Uterus (tissue), 4 donors: ENCODE measurements around the gene NBAS. TPM values are rescaled to one million over a fixed set of nuclear protein-coding genes. Genes with fewer than 3 reads are reported as not detected.

Experiments
- DNase-seq, 2 donors: peaks; one replicate each; pipeline ENCODE4 v3.0.0-alpha.2; 2019 to 2020
- H3K27ac ChIP-seq, 2 donors: fragments of 200-600 bp; sonication (generic); 1 replicate in 1 of 2; 2 replicates in 1 of 2; pipeline ENCODE4 v1.5.1; 2016 to 2018
- H3K27me3 ChIP-seq, 2 donors: fragments of 200-600 bp; sonication (generic); one replicate each; pipeline ENCODE4 v1.5.1; 2018 to 2019; ENCODE audit warnings: control low read depth in 1 of 2
- H3K36me3 ChIP-seq, 2 donors: fragments of 200-600 bp; sonication (generic); one replicate each; pipeline ENCODE4 v1.5.1; 2019; ENCODE audit warnings: control low read depth in 1 of 2
- H3K4me1 ChIP-seq, 2 donors: fragments of 200-600 bp; sonication (generic); one replicate each; pipeline ENCODE4 v1.5.1; 2018 to 2019; ENCODE audit warnings: control low read depth in 1 of 2
- H3K4me3 ChIP-seq, 2 donors: fragments of 200-600 bp; sonication (generic); 1 replicate in 1 of 2; 2 replicates in 1 of 2; pipeline ENCODE4 v1.5.1; 2018 to 2019; ENCODE audit warnings: mild to moderate bottlenecking in 1 of 2
- H3K9me3 ChIP-seq, 2 donors: fragments of 200-600 bp; sonication (generic); one replicate each; pipeline ENCODE4 v1.5.1; 2019; ENCODE audit warnings: control low read depth in 1 of 2
- CTCF ChIP-seq, 4 experiments: fragments of 200-600 bp in 2 of 4; fragments of 450-650 bp in 2 of 4; sonication (generic) in 2 of 4; IDR thresholded peaks; one replicate each; pipeline ENCODE4 v1.5.1; 2016 to 2019; ENCODE audit warnings: antibody characterized with exemption in 4 of 4, mild to moderate bottlenecking in 2 of 4, moderate library complexity in 1 of 4
- POLR2A ChIP-seq, 2 donors: fragments of 450-650 bp; IDR thresholded peaks; one replicate each; pipeline ENCODE4 v1.6.1; 2016; ENCODE audit warnings: antibody characterized with exemption in 2 of 2, mild to moderate bottlenecking in 1 of 2, moderate library complexity in 1 of 2
- intact Hi-C: fragments of 100-400 bp; cut with DNase I; formaldehyde crosslinking; loops from one replicate; pipeline ENCODE4 v1.15.1; 2023; ENCODE audit warnings: low total_unique reads
- total RNA-seq, 4 donors: library from RNA; depleted of rRNA in 3 of 4; stranded (reverse); fragments of >200 nt in 3 of 4; gene quantifications; one replicate each; pipeline versions ENCODE4 v1.1.0 to v1.2.4, GENCODE V29; 2014 to 2023
- donor health status: DM: yes; HTN: yes; CAD: no.

Gene NBAS
- total RNA-seq, 4 donors from 2014 or later, result 36.2 to 93.5 (median 49.5) TPM

- Histone ChIP-seq H3K4me1 (no peaks in the 10 kb centered on the region), H3K36me3 (no peaks in the 10 kb centered on the region), H3K4me3 (no peak overlapping the region), H3K27ac (no peak overlapping the region), H3K9me3 (no peaks in the 10 kb centered on the region), H3K27me3 (no peaks in the 10 kb centered on the region)
- no peak for DNase-seq
- intact Hi-C loops, result no loop called here
- TF ChIP-seq CTCF (IDR thresholded peaks at IDR 0.05) (no peak), POLR2A (IDR thresholded peaks at IDR 0.05) (no peak)
Measured at GRCh38 chr2:15460112-15460620, 101.0 kb downstream of the NBAS start.

GRCh38 chr2:15458277-15458676 is 102.9 kb downstream of the NBAS start:
- H3K36me3 ChIP-seq, result no peaks in the 10 kb centered on the region
- DNase-seq, result no peak
- H3K4me1 ChIP-seq, result no peaks in the 10 kb centered on the region
- H3K4me3 ChIP-seq, result no peak overlapping the region
- no peaks in the 10 kb centered on the region for H3K9me3 ChIP-seq
- intact Hi-C loops, result no loop called here
- TF ChIP-seq CTCF (IDR thresholded peaks at IDR 0.05) (no peak), POLR2A (IDR thresholded peaks at IDR 0.05) (no peak)
- no peaks in the 10 kb centered on the region for H3K27me3 ChIP-seq
- no peak overlapping the region for H3K27ac ChIP-seq

GRCh38 chr2:15457868-15458267 is 103.3 kb downstream of the NBAS start:
- Histone ChIP-seq H3K4me3 (no peak overlapping the region), H3K27ac (no peak overlapping the region), H3K9me3 (no peaks in the 10 kb centered on the region), H3K27me3 (no peaks in the 10 kb centered on the region), H3K36me3 (no peaks in the 10 kb centered on the region), H3K4me1 (no peaks in the 10 kb centered on the region)
- intact Hi-C loops, result no loop called here
- no peak for DNase-seq
- TF ChIP-seq CTCF (IDR thresholded peaks at IDR 0.05), result no peak
- no peak for TF ChIP-seq POLR2A (IDR thresholded peaks at IDR 0.05)

- Histone ChIP-seq H3K9me3 (no peaks in the 10 kb centered on the region), H3K27me3 (no peaks in the 10 kb centered on the region), H3K4me1 (no peaks in the 10 kb centered on the region), H3K36me3 (no peaks in the 10 kb centered on the region), H3K4me3 (no peak overlapping the region), H3K27ac (no peak overlapping the region)
- DNase-seq, result no peak
- intact Hi-C loops, result no loop called here
- TF ChIP-seq POLR2A (IDR thresholded peaks at IDR 0.05) (no peak), CTCF (IDR thresholded peaks at IDR 0.05) (no peak)
Measured at GRCh38 chr2:15456352-15456751, 104.8 kb downstream of the NBAS start.

- Histone ChIP-seq H3K27ac (no peak overlapping the region), H3K4me3 (no peak overlapping the region), H3K36me3 (no peaks in the 10 kb centered on the region), H3K4me1 (peaks cover 0 to 7% of the 10 kb centered on the region in 2 donors), H3K9me3 (no peaks in the 10 kb centered on the region), H3K27me3 (no peaks in the 10 kb centered on the region)
- no peak for TF ChIP-seq CTCF (IDR thresholded peaks at IDR 0.05)
- TF ChIP-seq POLR2A (IDR thresholded peaks at IDR 0.05), result no peak
- DNase-seq, result no peak
- intact Hi-C loops, result no loop called here
Measured at GRCh38 chr2:15450808-15451207, 110.3 kb downstream of the NBAS start.
